Activated CD4-positive, alpha-beta T cell treated with anti-CD3 and anti-CD28 coated beads, Interleukin-2, amount 10 ng/mL, durations not matched to agents 7 days and 5 days (primary cell): ENCODE measurements around the gene UNC50. TPM values are rescaled to one million over a fixed set of nuclear protein-coding genes. Genes with fewer than 3 reads are reported as not detected.
"Not testable (repeated sequence)": the region's sequence is repeated elsewhere in the genome, so short reads cannot be mapped to it uniquely, and the experiment has no call there.

Experiments
- CTCF ChIA-PET: fragments of 350-600 bp; sonication (Branson Sonifier 250); formaldehyde crosslinking; loops from one replicate; lab custom pipeline; 2021; ENCODE audit warnings: antibody characterized with exemption; lab: Charles Lee
- POLR2A ChIA-PET: fragments of 350-600 bp; sonication (Branson Sonifier 250); formaldehyde crosslinking; loops from one replicate; lab custom pipeline; 2021; ENCODE audit warnings: antibody characterized with exemption; lab: Charles Lee
- DNase-seq: peaks from one replicate; pipeline ENCODE4 v3.0.0-alpha.2; 2020
- H3K27ac Mint-ChIP-seq: one replicate; pipeline ENCODE4 v1.8.0; 2021; ENCODE audit warnings: mild to moderate bottlenecking, moderate library complexity, mixed read lengths
- H3K27me3 Mint-ChIP-seq: one replicate; pipeline ENCODE4 v1.8.0; 2021; ENCODE audit warnings: mixed read lengths
- H3K36me3 Mint-ChIP-seq: one replicate; pipeline ENCODE4 v1.8.0; 2021; ENCODE audit warnings: low read depth, mixed read lengths
- H3K4me1 Mint-ChIP-seq: one replicate; pipeline ENCODE4 v1.8.0; 2021; ENCODE audit warnings: mixed read lengths
- H3K4me3 Mint-ChIP-seq: one replicate; pipeline ENCODE4 v1.8.0; 2021; ENCODE audit warnings: mild to moderate bottlenecking, moderate library complexity, mixed read lengths
- H3K9me3 Mint-ChIP-seq: one replicate; pipeline ENCODE4 v1.8.0; 2021; ENCODE audit warnings: mixed read lengths
- total RNA-seq, 2 experiments: library from RNA; stranded (reverse); gene quantifications; one replicate each; pipeline ENCODE4 v1.2.3, GENCODE V29; 2021

Gene UNC50
- total RNA-seq, 2 experiments from 2014 or later = 25.6 to 31.1 TPM

GRCh38 chr2:98658816-98659490 is 50.6 kb downstream of the UNC50 start:
- no peaks in the 10 kb centered on the region for H3K27me3 Mint-ChIP-seq
- H3K9me3 Mint-ChIP-seq = peaks cover 13% of the 10 kb centered on the region
- ChIA-PET CTCF (interaction anchor here (0.6 to 2.7 kb wide), 7 partner anchors 10 to 209 kb away, joined by 3 to 11 read pairs (median 4); partner anchors contain the start of gene MGAT4A), POLR2A (no interaction called here)
- peak overlapping the region; percentile 61 for H3K4me3 Mint-ChIP-seq
- peaks cover 79% of the 10 kb centered on the region for H3K4me1 Mint-ChIP-seq
- H3K36me3 Mint-ChIP-seq = peaks cover 71% of the 10 kb centered on the region
- H3K27ac Mint-ChIP-seq = peak overlapping the region; percentile 88
- peak; percentile 20 for DNase-seq

GRCh38 chr2:98659491-98659840 is 51.1 kb downstream of the UNC50 start:
- H3K27me3 Mint-ChIP-seq, POLR2A ChIA-PET, DNase-seq: not testable (repeated sequence)
- H3K9me3 Mint-ChIP-seq = peaks cover 13% of the 10 kb centered on the region
- H3K4me3 Mint-ChIP-seq = peak overlapping the region; percentile 61
- CTCF ChIA-PET = interaction anchor here (0.6 to 2.7 kb wide), 8 partner anchors 10 to 208 kb away, joined by 3 to 11 read pairs (median 4); partner anchors contain the start of gene MGAT4A
- H3K27ac Mint-ChIP-seq = peak overlapping the region; percentile 88
- peaks cover 78% of the 10 kb centered on the region for H3K4me1 Mint-ChIP-seq
- H3K36me3 Mint-ChIP-seq = peaks cover 66% of the 10 kb centered on the region

GRCh38 chr2:98663511-98664090 is 55.2 kb downstream of the UNC50 start:
- POLR2A ChIA-PET = interaction anchor here (0.8 kb wide), 1 partner anchor 108 kb away, joined by 3 read pairs; no protein-coding TSS in a partner anchor
- H3K27ac Mint-ChIP-seq = peak overlapping the region; percentile 99

GRCh38 chr2:98664323-98664722 is 55.9 kb downstream of the UNC50 start:
- Mint-ChIP-seq H3K4me1 (peaks cover 70% of the 10 kb centered on the region), H3K36me3 (peaks cover 78% of the 10 kb centered on the region), H3K27ac (peak overlapping the region; percentile 99), H3K9me3 (peaks cover 41% of the 10 kb centered on the region), H3K4me3 (peak overlapping the region; percentile 78), H3K27me3 (no peaks in the 10 kb centered on the region)
- peak; percentile 81 for DNase-seq
- ChIA-PET POLR2A (no interaction called here), CTCF (interaction anchor here (0.6 to 2.0 kb wide), 7 partner anchors 8 to 183 kb away, joined by 3 to 7 read pairs (median 3); no protein-coding TSS in a partner anchor)

More at GRCh38 chr2:98663511-98664090, 55.2 kb downstream of the UNC50 start:
- H3K36me3 Mint-ChIP-seq = peaks cover 76% of the 10 kb centered on the region
- peak overlapping the region; percentile 78 for H3K4me3 Mint-ChIP-seq
- peaks cover 75% of the 10 kb centered on the region for H3K4me1 Mint-ChIP-seq
- CTCF ChIA-PET = interaction anchor here (0.6 to 2.0 kb wide), 7 partner anchors 10 to 182 kb away, joined by 3 to 7 read pairs (median 3); no protein-coding TSS in a partner anchor
- DNase-seq = peak; percentile 54
- peaks cover 37% of the 10 kb centered on the region for H3K9me3 Mint-ChIP-seq
- no peaks in the 10 kb centered on the region for H3K27me3 Mint-ChIP-seq

GRCh38 chr2:98665677-98666076 is 57.3 kb downstream of the UNC50 start:
- H3K36me3 Mint-ChIP-seq = peaks cover 78% of the 10 kb centered on the region
- H3K4me1 Mint-ChIP-seq = peaks cover 62% of the 10 kb centered on the region
- ChIA-PET POLR2A (no interaction called here), CTCF (no interaction called here)
- peak overlapping the region; percentile 99 for H3K27ac Mint-ChIP-seq
- peaks cover 35% of the 10 kb centered on the region for H3K9me3 Mint-ChIP-seq
- no peaks in the 10 kb centered on the region for H3K27me3 Mint-ChIP-seq
- DNase-seq = no peak
- peak overlapping the region; percentile 31 for H3K4me3 Mint-ChIP-seq

Other genes starting within 250 kb of the UNC50 start
- gene INPP4A, start 163.7 kb upstream of the UNC50 start, total RNA-seq = 100 to 1,000 TPM; 140 to 165 TPM
- gene COA5, start 77 bp upstream of the UNC50 start, total RNA-seq = 10 to 100 TPM; 21.6 to 25.3 TPM
- gene MGAT4A, start 122.5 kb downstream of the UNC50 start, total RNA-seq = 100 to 1,000 TPM in 1 of 2 experiments, 10 to 100 TPM in 1; 93.9 to 109 TPM